GM12864 (cell line): ENCODE measurements around the gene METTL4.

Experiments
- DNase-seq: peaks from one replicate; pipeline ENCODE4 v3.0.0-alpha.2; 2011; ENCODE audit warnings: low read depth
- H3K4me3 ChIP-seq: 2 replicates; pipeline ENCODE4 v1.5.1; 2011; ENCODE audit warnings: mild to moderate bottlenecking, low read depth, low read length, control low read depth
- CTCF ChIP-seq: IDR thresholded peaks from 2 replicates; pipeline ENCODE4 v1.5.1; 2011; ENCODE audit warnings: low read depth, mild to moderate bottlenecking, moderate library complexity, low read length, control low read depth, inconsistent platforms; ENCODE audit errors: missing control alignments

METTL4 gene

GRCh38 chr18:2571200-2572170 lies at the start of gene METTL4, which contains the start of gene NDC80:
TSS of gene METTL4 (minus strand) at chr18:2571505. CDS start at chr18:2567216, 4,289 bp downstream.
TSS of gene NDC80 (plus strand) at chr18:2571557. CDS start at chr18:2572986, 1,429 bp downstream.
- peak; percentile 68 for DNase-seq
- TF ChIP-seq CTCF = no peak
- peak within 1 kb of the TSS; percentile 75 for H3K4me3 ChIP-seq

- no peak for TF ChIP-seq CTCF
- no peak for DNase-seq
- H3K4me3 ChIP-seq = no peak overlapping the region
Observed at GRCh38 chr18:2618009-2618408, 46.7 kb upstream of the METTL4 start.

- TF ChIP-seq CTCF = no peak
- DNase-seq = no peak
- H3K4me3 ChIP-seq = no peak overlapping the region
Observed at GRCh38 chr18:2617401-2617998, 46.2 kb upstream of the METTL4 start.

- DNase-seq = no peak
- TF ChIP-seq CTCF = no peak
- H3K4me3 ChIP-seq = no peak overlapping the region
Observed at GRCh38 chr18:2612996-2613395, 41.7 kb upstream of the METTL4 start.

- H3K4me3 ChIP-seq = no peak overlapping the region
- no peak for DNase-seq
- TF ChIP-seq CTCF = no peak
Observed at GRCh38 chr18:2610549-2610948, 39.2 kb upstream of the METTL4 start.

- H3K4me3 ChIP-seq = no peak overlapping the region
- no peak for DNase-seq
- no peak for TF ChIP-seq CTCF
Observed at GRCh38 chr18:2609604-2610003, 38.3 kb upstream of the METTL4 start.

- no peak for TF ChIP-seq CTCF
- DNase-seq = no peak
Observed at GRCh38 chr18:2606335-2606734, 35.0 kb upstream of the METTL4 start.

More at GRCh38 chr18:2606335-2606734, 35.0 kb upstream of the METTL4 start:
- H3K4me3 ChIP-seq = no peak overlapping the region
